GM23248 (cell line): ENCODE measurements around the gene CYFIP1. TPM values are rescaled to one million over a fixed set of nuclear protein-coding genes. Genes with fewer than 3 reads are reported as not detected.
A peak's percentile ranks its signal among the peaks of the same experiment; 100 is the strongest.

Experiments used
- DNase-seq: peaks from one replicate; pipeline ENCODE4 v3.0.0-alpha.2; 2015
- H2AFZ ChIP-seq: fragments of 200-600 bp; sonication (generic); 2 replicates; pipeline ENCODE4 v1.6.1; 2016; ENCODE audit warnings: antibody characterized with exemption
- H3F3A ChIP-seq: fragments of 200-600 bp; sonication (generic); 2 replicates; pipeline ENCODE4 v1.6.1; 2016; ENCODE audit warnings: mild to moderate bottlenecking, antibody characterized with exemption, mixed run types; ENCODE audit not compliant: insufficient read depth
- H3K27ac ChIP-seq: fragments of 200-600 bp; sonication (generic); 2 replicates; pipeline ENCODE4 v1.5.1; 2016; ENCODE audit warnings: mild to moderate bottlenecking
- H3K27me3 ChIP-seq: fragments of 200-600 bp; sonication (generic); replicated peaks from 2 replicates; pipeline ENCODE4 v1.6.1; 2016; ENCODE audit warnings: mild to moderate bottlenecking; ENCODE audit not compliant: insufficient read depth
- H3K36me3 ChIP-seq: fragments of 200-600 bp; sonication (generic); 2 replicates; pipeline ENCODE4 v1.6.1; 2016; ENCODE audit warnings: low read depth, mild to moderate bottlenecking
- H3K4me1 ChIP-seq: fragments of 200-600 bp; sonication (generic); 2 replicates; pipeline ENCODE4 v1.6.1; 2016; ENCODE audit warnings: mild to moderate bottlenecking; ENCODE audit not compliant: insufficient read depth
- H3K4me2 ChIP-seq: fragments of 200-600 bp; sonication (generic); one replicate; pipeline ENCODE4 v1.6.1; 2016; ENCODE audit warnings: mild to moderate bottlenecking; ENCODE audit not compliant: unreplicated experiment
- H3K4me3 ChIP-seq: fragments of 200-600 bp; sonication (generic); 2 replicates; pipeline ENCODE4 v1.5.1; 2016; ENCODE audit warnings: mild to moderate bottlenecking
- H3K79me2 ChIP-seq: fragments of 200-600 bp; sonication (generic); 2 replicates; pipeline ENCODE4 v1.6.1; 2016; ENCODE audit warnings: mild to moderate bottlenecking; ENCODE audit not compliant: insufficient read depth
- H3K9ac ChIP-seq: fragments of 200-600 bp; sonication (generic); 2 replicates; pipeline ENCODE4 v1.6.1; 2016; ENCODE audit warnings: mild to moderate bottlenecking
- H3K9me2 ChIP-seq: fragments of 200-600 bp; sonication (generic); 2 replicates; pipeline ENCODE4 v1.6.1; 2016; ENCODE audit warnings: mixed run types, mild to moderate bottlenecking, moderate library complexity; ENCODE audit not compliant: insufficient read depth
- H3K9me3 ChIP-seq: fragments of 200-600 bp; sonication (generic); one replicate; pipeline ENCODE4 v1.6.1; 2017; ENCODE audit warnings: low read depth
- H4K20me1 ChIP-seq: fragments of 200-600 bp; sonication (generic); 2 replicates; pipeline ENCODE4 v1.6.0; 2016; ENCODE audit not compliant: insufficient read depth
- EZH2 ChIP-seq: fragments of 200-600 bp; sonication (generic); IDR thresholded peaks from 2 replicates; pipeline ENCODE4 v1.6.1; 2018; ENCODE audit warnings: antibody characterized with exemption, mild to moderate bottlenecking; ENCODE audit not compliant: insufficient read depth, poor library complexity, severe bottlenecking
- EZH2phosphoT487 ChIP-seq: fragments of 200-600 bp; sonication (generic); IDR thresholded peaks from 2 replicates; pipeline ENCODE4 v1.6.1; 2018; ENCODE audit warnings: antibody characterized with exemption, moderate library complexity, mild to moderate bottlenecking, low read depth; ENCODE audit not compliant: insufficient read depth
- WGBS, 2 experiments: methylation state at CpG; one replicate each; pipeline ENCODE4 v1.1.6; 2015 to 2017; ENCODE audit warnings: low lambda C conversion rate in 2 of 2, low coverage in 1 of 2; ENCODE audit errors: missing lambda C conversion rate in 2 of 2; 5-methylcytosine and 5-hydroxymethylcytosine counted together
- in situ Hi-C: fragments of 300-500 bp; cut with MboI; formaldehyde crosslinking; loops from 2 replicates; pipeline ENCODE4 v1.15.0; 2020
- polyA plus RNA-seq: library from polyadenylated mRNA; unstranded; fragments of >200 nt; fragmentation: Nextera tagmentation; extraction: Ambion mirVana; gene quantifications from 2 replicates; pipeline ENCODE4 v1.2.1, GENCODE V29; 2016
- total RNA-seq: library from RNA; depleted of rRNA; stranded (reverse); fragments of >200 nt; shearing (Covaris generic); gene quantifications from 2 replicates; pipeline ENCODE4 v1.2.3, GENCODE V29; 2014

The CYFIP1 gene
- total and polyA plus RNA-seq, 2 experiments from 2014 or later = 80.5 to 129 TPM

DNA sequence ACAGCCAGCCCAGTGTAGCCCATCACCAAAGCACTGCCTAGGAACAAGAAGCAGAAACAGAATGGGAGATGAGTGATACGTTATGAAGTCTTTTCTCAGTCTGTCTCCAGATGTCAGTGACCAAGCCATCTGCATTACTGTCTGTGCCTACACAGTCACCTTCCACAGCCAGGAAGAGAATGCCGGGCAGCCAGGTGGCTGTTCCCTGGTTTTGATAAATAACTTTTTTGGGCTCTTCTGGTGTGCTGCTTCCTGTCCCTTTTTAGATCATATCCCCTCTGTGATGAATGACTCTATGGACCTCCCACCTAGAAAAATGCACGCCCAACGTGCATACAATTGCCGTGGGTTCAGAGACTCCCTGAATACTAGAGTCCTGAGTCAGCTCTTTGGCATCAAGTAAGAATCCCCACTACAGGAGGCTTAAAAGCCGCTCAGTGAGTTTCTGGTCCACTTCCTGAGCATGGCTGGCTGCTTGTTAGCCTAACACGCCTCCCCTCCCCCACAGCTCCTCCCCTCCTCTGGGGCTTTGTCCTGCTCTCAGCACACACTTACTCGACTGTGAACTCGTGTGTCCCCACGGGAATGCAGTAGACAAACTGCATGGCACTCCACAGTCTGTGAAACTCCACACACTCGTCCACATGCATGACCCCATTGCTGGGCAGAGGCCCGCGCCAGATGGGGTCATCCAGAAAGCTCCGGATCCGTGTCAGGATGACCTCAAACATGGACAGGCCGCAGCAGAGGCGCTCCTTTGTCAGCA lies 107.0 kb downstream of the CYFIP1 start:
- no peak for TF ChIP-seq EZH2
- TF ChIP-seq EZH2phosphoT487 = no peak
- H3K79me2 ChIP-seq = 0 out of 2 replicates have a peak, but pooled peaks cover 3% of the 10 kb centered on the region
- H3F3A ChIP-seq = peaks cover 16% of the 10 kb centered on the region
- no peaks in the 10 kb centered on the region for H3K9me2 ChIP-seq
- H3K4me3 ChIP-seq = no peak overlapping the region
- no peaks in the 10 kb centered on the region for H3K27me3 ChIP-seq
- WGBS, 2 experiments = 62 to 68% methylated on average over 15 to 17 of the region's 17 CpGs
- in situ Hi-C loops = no loop called here
- H3K4me2 ChIP-seq = no peak overlapping the region
- no peak overlapping the region for H2AFZ ChIP-seq
- H3K27ac ChIP-seq = peak overlapping the region; percentile 28
- no peaks in the 10 kb centered on the region for H4K20me1 ChIP-seq
- no peaks in the 10 kb centered on the region for H3K9me3 ChIP-seq
- peak; percentile 56 for DNase-seq
- no peak overlapping the region for H3K9ac ChIP-seq
- H3K36me3 ChIP-seq = peaks cover 50% of the 10 kb centered on the region
- H3K4me1 ChIP-seq = peaks cover 10% of the 10 kb centered on the region; the same call in 1 of the 2 replicates

- Histone ChIP-seq H3K9me3 (no peaks in the 10 kb centered on the region), H3K4me1 (peaks cover 10% of the 10 kb centered on the region; the same call in 1 of the 2 replicates), H3K27ac (no peak overlapping the region), H3K36me3 (peaks cover 65% of the 10 kb centered on the region), H3F3A (peaks cover 21% of the 10 kb centered on the region), H3K27me3 (no peaks in the 10 kb centered on the region), H4K20me1 (no peaks in the 10 kb centered on the region), H3K9me2 (no peaks in the 10 kb centered on the region), H3K4me3 (no peak overlapping the region), H3K79me2 (peaks cover 9% of the 10 kb centered on the region; the same call in 1 of the 2 replicates), H3K4me2 (no peak overlapping the region), H3K9ac (no peak overlapping the region), H2AFZ (no peak overlapping the region)
- WGBS, 2 experiments = 84 to 87% methylated on average over 6 of the region's 6 CpGs
- TF ChIP-seq EZH2 (no peak), EZH2phosphoT487 (no peak)
- DNase-seq = no peak
- in situ Hi-C loops = no loop called here
These were observed 108.6 kb downstream of the CYFIP1 start for GRCh38 chr15:22871481-22872086.

DNA sequence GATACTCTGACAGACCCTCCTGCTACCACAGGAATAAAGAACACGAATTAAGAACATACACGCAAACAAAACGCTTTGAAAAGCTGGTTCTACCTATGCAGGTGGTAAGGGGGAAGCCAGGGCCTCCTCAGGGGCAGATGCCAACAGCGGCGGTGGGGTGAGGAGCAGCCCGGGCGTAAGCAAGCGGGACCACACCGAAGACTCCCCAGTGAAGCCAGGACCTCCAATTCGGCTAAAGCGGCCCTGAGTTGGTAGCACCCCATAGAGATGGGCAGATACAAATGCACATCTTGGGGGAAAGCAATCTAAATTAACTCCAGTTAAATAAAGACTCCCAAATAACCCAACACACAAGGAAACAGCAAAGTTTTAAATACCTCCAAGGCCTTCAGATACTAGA lies 109.3 kb downstream of the CYFIP1 start:
- H3K9me2 ChIP-seq = no peaks in the 10 kb centered on the region
- H3K36me3 ChIP-seq = peaks cover 67% of the 10 kb centered on the region
- H2AFZ ChIP-seq = no peak overlapping the region
- H3K79me2 ChIP-seq = peaks cover 16% of the 10 kb centered on the region
- no peaks in the 10 kb centered on the region for H3K9me3 ChIP-seq
- H3K9ac ChIP-seq = no peak overlapping the region
- DNase-seq = no peak
- H3F3A ChIP-seq = peaks cover 27% of the 10 kb centered on the region
- H3K27me3 ChIP-seq = no peaks in the 10 kb centered on the region
- TF ChIP-seq EZH2 = no peak
- no peak for TF ChIP-seq EZH2phosphoT487
- in situ Hi-C loops = no loop called here
- 89 to 90% methylated on average over 11 of the region's 11 CpGs for WGBS, 2 experiments
- no peak overlapping the region for H3K4me2 ChIP-seq
- no peak overlapping the region for H3K27ac ChIP-seq
- no peaks in the 10 kb centered on the region for H4K20me1 ChIP-seq
- H3K4me3 ChIP-seq = no peak overlapping the region
- H3K4me1 ChIP-seq = peaks cover 10% of the 10 kb centered on the region; the same call in 1 of the 2 replicates

DNA sequence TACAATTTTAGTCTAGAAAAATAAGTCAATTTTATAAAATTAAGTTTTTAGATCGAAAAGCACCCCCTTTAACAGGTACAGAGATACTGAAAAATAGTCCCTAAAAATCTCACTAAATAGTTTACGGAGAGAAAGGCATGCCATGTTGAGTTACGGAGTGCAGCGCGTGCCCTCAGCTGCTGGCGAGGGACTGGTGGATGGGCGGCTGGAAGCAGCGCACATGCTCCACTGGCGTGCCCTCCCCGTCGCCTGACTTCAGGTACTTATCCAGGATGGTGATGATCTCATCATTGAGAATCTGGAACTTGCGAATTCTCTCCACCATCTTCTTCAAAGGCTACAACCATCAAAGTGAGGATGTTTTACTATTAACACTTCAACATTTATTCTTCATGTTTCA lies 110.3 kb downstream of the CYFIP1 start:
- Histone ChIP-seq H3K9me2 (no peaks in the 10 kb centered on the region), H4K20me1 (no peaks in the 10 kb centered on the region), H3K79me2 (peaks cover 23% of the 10 kb centered on the region), H3K4me1 (peaks cover 10% of the 10 kb centered on the region; the same call in 1 of the 2 replicates), H3K4me2 (no peak overlapping the region), H2AFZ (no peak overlapping the region), H3K27ac (no peak overlapping the region), H3K4me3 (no peak overlapping the region), H3K9me3 (no peaks in the 10 kb centered on the region), H3F3A (peaks cover 29% of the 10 kb centered on the region), H3K27me3 (no peaks in the 10 kb centered on the region), H3K36me3 (peaks cover 75% of the 10 kb centered on the region), H3K9ac (no peak overlapping the region)
- in situ Hi-C loops = no loop called here
- 97% methylated on average over 12 of the region's 12 CpGs for WGBS, 2 experiments
- TF ChIP-seq EZH2phosphoT487 = no peak
- TF ChIP-seq EZH2 = no peak
- no peak for DNase-seq
